HG03469 (cell line): ENCODE results near the gene CSPG4.

Source experiments
- ATAC-seq: cut with Tn5 transposase; IDR thresholded peaks from one replicate; pipeline ENCODE4 v1.9.1; 2021; ENCODE audit warnings: mild to moderate bottlenecking, moderate library complexity, moderate number of reproducible peaks; ENCODE audit not compliant: unreplicated experiment

The CSPG4 gene

GRCh38 chr15:75673426-75674235 is 39.0 kb downstream of the CSPG4 start:
- ATAC-seq: no peak

GRCh38 chr15:75672646-75673425 is 39.8 kb downstream of the CSPG4 start:
- no peak for ATAC-seq

- ATAC-seq: no peak
These were observed 40.7 kb downstream of the CSPG4 start for GRCh38 chr15:75671730-75672602.

- no peak for ATAC-seq
These were observed 42.8 kb downstream of the CSPG4 start for GRCh38 chr15:75669879-75670212.

- no peak for ATAC-seq
These were observed 43.3 kb downstream of the CSPG4 start for GRCh38 chr15:75669191-75669878.

GRCh38 chr15:75666823-75667501 is 45.7 kb downstream of the CSPG4 start:
- no peak for ATAC-seq

- ATAC-seq: no peak
These were observed 48.7 kb downstream of the CSPG4 start for GRCh38 chr15:75663931-75664421.

GRCh38 chr15:75662823-75663519 is 49.7 kb downstream of the CSPG4 start:
- ATAC-seq: no peak

- ATAC-seq: no peak
These were observed 50.9 kb downstream of the CSPG4 start for GRCh38 chr15:75661756-75662140.

- no peak for ATAC-seq
These were observed 51.4 kb downstream of the CSPG4 start for GRCh38 chr15:75661100-75661755.

GRCh38 chr15:75659928-75660645 is 52.6 kb downstream of the CSPG4 start:
- ATAC-seq: no peak

GRCh38 chr15:75659141-75659771 is 53.4 kb downstream of the CSPG4 start:
- ATAC-seq: no peak

- ATAC-seq: no peak
These were observed 55.8 kb downstream of the CSPG4 start for GRCh38 chr15:75656813-75657212.

- no peak for ATAC-seq
These were observed 56.3 kb downstream of the CSPG4 start for GRCh38 chr15:75656331-75656730.

- no peak for ATAC-seq
These were observed 56.7 kb downstream of the CSPG4 start for GRCh38 chr15:75655931-75656330.

GRCh38 chr15:75654201-75654907 is 58.3 kb downstream of the CSPG4 start:
- ATAC-seq: no peak

- ATAC-seq: no peak
These were observed 59.2 kb downstream of the CSPG4 start for GRCh38 chr15:75653347-75653913.
